ENCODE data around the gene ZIC1. TPM values are rescaled to one million over a fixed set of nuclear protein-coding genes. Genes with fewer than 3 reads are reported as not detected.

ZIC1 gene
- total RNA-seq, 1 experiment from 2014 or later, result not detected

GRCh38 chr3:147417551-147418295, 8.6 kb downstream of the ZIC1 start:
- POLR2A ChIA-PET, result no interaction called here
- no peaks in the 10 kb centered on the region for H3K9me3 ChIP-seq (ENCODE audit: control insufficient read depth in 1 of 2, insufficient read depth in 1 of 2, low read depth in 1 of 2, low read length in 2 of 2)
- no peaks in the 10 kb centered on the region for H3K79me2 ChIP-seq (ENCODE audit: insufficient read depth, low read length)
- no peaks in the 10 kb centered on the region for H3K27me3 ChIP-seq (ENCODE audit: insufficient read depth, low read length)
- BruUV-seq (replicated peaks), result no TSS peak
- H3K4me1 ChIP-seq (ENCODE audit: control insufficient read depth in 1 of 2, insufficient read depth in 2 of 2, low read length in 2 of 2), result no peaks in the 10 kb centered on the region
- no peak for DNase-seq (ENCODE audit: low read depth, low spot score)
- intact Hi-C loops (cut with micrococcal nuclease), result no loop called here
- H3K27ac ChIP-seq (ENCODE audit: low read depth, low read length), result no peak overlapping the region
- H2AFZ ChIP-seq (ENCODE audit: low read depth, low read length, poor library complexity, severe bottlenecking), result no peak overlapping the region
- H4K20me1 ChIP-seq (ENCODE audit: insufficient read depth), result no peaks in the 10 kb centered on the region
- H3K9me2 ChIP-seq (ENCODE audit: insufficient read depth), result no peaks in the 10 kb centered on the region
- RAD21 ChIA-PET (ENCODE audit: low non-redundant PET in 1 of 2, low total read pairs in 2 of 2, uncharacterized antibody in 2 of 2, unreplicated experiment in 2 of 2), result no interaction called here
- no peak overlapping the region for H3K4me3 ChIP-seq (replicated peaks in 1 of 2; ENCODE audit: low read depth in 1 of 2, low read length in 2 of 2)
- ATAC-seq, result no peak
- H3K9ac ChIP-seq (ENCODE audit: low read length), result no peak overlapping the region
- CTCF ChIA-PET, result interaction anchor here (1.3 kb wide), 1 partner anchor 56 kb away, joined by 4 read pairs; no protein-coding TSS in a partner anchor
- H3K4me2 ChIP-seq (ENCODE audit: low read length), result no peak overlapping the region
- TF ChIP-seq EGR1 (IDR thresholded peaks at IDR 0.05; ENCODE audit: low read depth) (no peak), POLR2AphosphoS5 (IDR thresholded peaks at IDR 0.05; ENCODE audit: low read depth, low read length) (no peak), EZH2phosphoT487 (IDR thresholded peaks at IDR 0.05; ENCODE audit: borderline replicate concordance) (no peak), ATF3 (IDR thresholded peaks at IDR 0.05) (no peak), FOSL1 (IDR thresholded peaks at IDR 0.05; ENCODE audit: low read depth) (no peak), ELF1 (IDR thresholded peaks at IDR 0.05; ENCODE audit: borderline replicate concordance, low read depth) (no peak), ZFX (IDR thresholded peaks at IDR 0.05) (no peak), ZNF274 (IDR thresholded peaks at IDR 0.05; ENCODE audit: low read depth, low read length) (no peak), CEBPB (IDR thresholded peaks at IDR 0.05; ENCODE audit: low read depth) (no peak), SIN3A (IDR thresholded peaks at IDR 0.05; ENCODE audit: low read depth) (no peak), RAD21 (IDR thresholded peaks at IDR 0.05; ENCODE audit: low read depth) (no peak), SP1 (IDR thresholded peaks at IDR 0.05; ENCODE audit: low read depth) (no peak), YY1 (IDR thresholded peaks at IDR 0.05; ENCODE audit: extremely low read depth, insufficient replicate concordance, low read depth, low read length) (no peak), CTCF (IDR thresholded peaks at IDR 0.05 in 2 of 3, conservative IDR thresholded peaks at IDR 0.05 in 1 of 3; ENCODE audit: borderline replicate concordance in 1 of 3, insufficient read depth in 1 of 3, low read depth in 2 of 3, low read length in 2 of 3) (no peak), TCF7L2 (IDR thresholded peaks at IDR 0.05; ENCODE audit: borderline replicate concordance, extremely low read depth, insufficient read depth, insufficient read length) (no peak), SRF (IDR thresholded peaks at IDR 0.05; ENCODE audit: low read depth) (no peak), POLR2A (IDR thresholded peaks at IDR 0.05; ENCODE audit: borderline replicate concordance, extremely low read depth, insufficient read depth, insufficient read length) (no peak), EZH2 (IDR thresholded peaks at IDR 0.05) (no peak)
- TF ChIP-seq, protein P1, sequence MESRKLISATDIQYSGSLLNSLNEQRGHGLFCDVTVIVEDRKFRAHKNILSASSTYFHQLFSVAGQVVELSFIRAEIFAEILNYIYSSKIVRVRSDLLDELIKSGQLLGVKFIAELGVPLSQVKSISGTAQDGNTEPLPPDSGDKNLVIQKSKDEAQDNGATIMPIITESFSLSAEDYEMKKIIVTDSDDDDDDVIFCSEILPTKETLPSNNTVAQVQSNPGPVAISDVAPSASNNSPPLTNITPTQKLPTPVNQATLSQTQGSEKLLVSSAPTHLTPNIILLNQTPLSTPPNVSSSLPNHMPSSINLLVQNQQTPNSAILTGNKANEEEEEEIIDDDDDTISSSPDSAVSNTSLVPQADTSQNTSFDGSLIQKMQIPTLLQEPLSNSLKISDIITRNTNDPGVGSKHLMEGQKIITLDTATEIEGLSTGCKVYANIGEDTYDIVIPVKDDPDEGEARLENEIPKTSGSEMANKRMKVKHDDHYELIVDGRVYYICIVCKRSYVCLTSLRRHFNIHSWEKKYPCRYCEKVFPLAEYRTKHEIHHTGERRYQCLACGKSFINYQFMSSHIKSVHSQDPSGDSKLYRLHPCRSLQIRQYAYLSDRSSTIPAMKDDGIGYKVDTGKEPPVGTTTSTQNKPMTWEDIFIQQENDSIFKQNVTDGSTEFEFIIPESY (IDR thresholded peaks at IDR 0.05; ENCODE audit: extremely low read depth, insufficient replicate concordance, low read length), result no peak
- TF ChIP-seq, protein P2, sequence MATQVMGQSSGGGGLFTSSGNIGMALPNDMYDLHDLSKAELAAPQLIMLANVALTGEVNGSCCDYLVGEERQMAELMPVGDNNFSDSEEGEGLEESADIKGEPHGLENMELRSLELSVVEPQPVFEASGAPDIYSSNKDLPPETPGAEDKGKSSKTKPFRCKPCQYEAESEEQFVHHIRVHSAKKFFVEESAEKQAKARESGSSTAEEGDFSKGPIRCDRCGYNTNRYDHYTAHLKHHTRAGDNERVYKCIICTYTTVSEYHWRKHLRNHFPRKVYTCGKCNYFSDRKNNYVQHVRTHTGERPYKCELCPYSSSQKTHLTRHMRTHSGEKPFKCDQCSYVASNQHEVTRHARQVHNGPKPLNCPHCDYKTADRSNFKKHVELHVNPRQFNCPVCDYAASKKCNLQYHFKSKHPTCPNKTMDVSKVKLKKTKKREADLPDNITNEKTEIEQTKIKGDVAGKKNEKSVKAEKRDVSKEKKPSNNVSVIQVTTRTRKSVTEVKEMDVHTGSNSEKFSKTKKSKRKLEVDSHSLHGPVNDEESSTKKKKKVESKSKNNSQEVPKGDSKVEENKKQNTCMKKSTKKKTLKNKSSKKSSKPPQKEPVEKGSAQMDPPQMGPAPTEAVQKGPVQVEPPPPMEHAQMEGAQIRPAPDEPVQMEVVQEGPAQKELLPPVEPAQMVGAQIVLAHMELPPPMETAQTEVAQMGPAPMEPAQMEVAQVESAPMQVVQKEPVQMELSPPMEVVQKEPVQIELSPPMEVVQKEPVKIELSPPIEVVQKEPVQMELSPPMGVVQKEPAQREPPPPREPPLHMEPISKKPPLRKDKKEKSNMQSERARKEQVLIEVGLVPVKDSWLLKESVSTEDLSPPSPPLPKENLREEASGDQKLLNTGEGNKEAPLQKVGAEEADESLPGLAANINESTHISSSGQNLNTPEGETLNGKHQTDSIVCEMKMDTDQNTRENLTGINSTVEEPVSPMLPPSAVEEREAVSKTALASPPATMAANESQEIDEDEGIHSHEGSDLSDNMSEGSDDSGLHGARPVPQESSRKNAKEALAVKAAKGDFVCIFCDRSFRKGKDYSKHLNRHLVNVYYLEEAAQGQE (IDR thresholded peaks at IDR 0.05; ENCODE audit: low read depth), result no peak
- no peaks in the 10 kb centered on the region for H3K36me3 ChIP-seq (ENCODE audit: control insufficient read depth in 1 of 2, insufficient read depth in 2 of 2, low read length in 2 of 2)

Measured in HCT116 (cell line).